ENCODE measurements around the gene STK40.

DNA sequence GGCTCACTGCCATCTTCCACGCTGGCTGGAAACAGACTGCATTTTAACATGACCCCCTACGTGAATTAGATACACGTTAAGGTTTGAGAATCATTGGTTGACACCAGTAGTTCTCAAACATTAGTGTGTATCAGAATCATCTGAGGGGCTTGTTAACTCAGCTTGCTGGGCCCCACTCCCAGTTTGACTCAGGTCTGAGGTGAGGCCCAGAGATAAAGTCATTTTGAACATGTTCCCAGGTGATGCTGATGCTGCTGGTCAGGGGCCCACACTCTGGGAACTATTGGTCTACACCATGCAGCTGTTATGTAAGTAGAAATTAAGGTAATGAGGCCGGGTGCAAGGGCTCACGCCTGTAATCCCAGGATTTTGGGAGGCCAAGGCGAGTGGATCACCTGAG lies 10.6 kb upstream of the STK40 start:
- TF ChIP-seq EZH2 (optimal IDR thresholded peaks at IDR 0.05; ENCODE audit: low read depth, low read length) (no peak), EZH2phosphoT487 (IDR thresholded peaks at IDR 0.05; ENCODE audit: low read length) (no peak)
- TF ChIP-seq, protein P1, sequence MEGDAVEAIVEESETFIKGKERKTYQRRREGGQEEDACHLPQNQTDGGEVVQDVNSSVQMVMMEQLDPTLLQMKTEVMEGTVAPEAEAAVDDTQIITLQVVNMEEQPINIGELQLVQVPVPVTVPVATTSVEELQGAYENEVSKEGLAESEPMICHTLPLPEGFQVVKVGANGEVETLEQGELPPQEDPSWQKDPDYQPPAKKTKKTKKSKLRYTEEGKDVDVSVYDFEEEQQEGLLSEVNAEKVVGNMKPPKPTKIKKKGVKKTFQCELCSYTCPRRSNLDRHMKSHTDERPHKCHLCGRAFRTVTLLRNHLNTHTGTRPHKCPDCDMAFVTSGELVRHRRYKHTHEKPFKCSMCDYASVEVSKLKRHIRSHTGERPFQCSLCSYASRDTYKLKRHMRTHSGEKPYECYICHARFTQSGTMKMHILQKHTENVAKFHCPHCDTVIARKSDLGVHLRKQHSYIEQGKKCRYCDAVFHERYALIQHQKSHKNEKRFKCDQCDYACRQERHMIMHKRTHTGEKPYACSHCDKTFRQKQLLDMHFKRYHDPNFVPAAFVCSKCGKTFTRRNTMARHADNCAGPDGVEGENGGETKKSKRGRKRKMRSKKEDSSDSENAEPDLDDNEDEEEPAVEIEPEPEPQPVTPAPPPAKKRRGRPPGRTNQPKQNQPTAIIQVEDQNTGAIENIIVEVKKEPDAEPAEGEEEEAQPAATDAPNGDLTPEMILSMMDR (IDR thresholded peaks at IDR 0.05; ENCODE audit: low read length) = no peak

All from MM.1S (cell line).